IMR-90 (cell line): ENCODE data around the gene AUTS2. TPM values are rescaled to one million over a fixed set of nuclear protein-coding genes. Genes with fewer than 3 reads are reported as not detected.

ENCODE experiments used
- ATAC-seq: fragments of 200-7000 bp; cut with Tn5 transposase; 2 replicates; pipeline ENCODE4 v1.9.1; 2020; ENCODE audit warnings: low read depth, mild to moderate bottlenecking, moderate library complexity
- BruUV-seq: library from RNA; stranded (reverse); fragments of 400-500 nt; replicated peaks from 2 replicates; lab custom pipeline; 2021; lab: Mats Ljungman, UMichigan
- CTCF ChIA-PET: fragments of 300-600 bp; formaldehyde crosslinking; extraction: SDS; loops from one replicate; lab custom pipeline; 2021; ENCODE audit warnings: antibody characterized with exemption; lab: Yijun Ruan, JAX
- POLR2A ChIA-PET: fragments of 300-600 bp; sonication (Branson Sonifier 250); formaldehyde crosslinking; loops from one replicate; lab custom pipeline; 2022; ENCODE audit warnings: antibody characterized with exemption; ENCODE audit not compliant: unreplicated experiment; lab: Charles Lee
- DNase-seq: peaks from one replicate; pipeline ENCODE4 v3.0.0; 2013
- H2AFZ ChIP-seq: replicated peaks from 2 replicates; pipeline ENCODE3; 2013; ENCODE audit warnings: low read length, mild to moderate bottlenecking; ENCODE audit not compliant: poor library complexity
- H2AK5ac ChIP-seq: 2 replicates; pipeline ENCODE4 v1.6.1; 2013; ENCODE audit warnings: low read depth, low read length, inconsistent platforms
- H2AK9ac ChIP-seq: replicated peaks from 2 replicates; pipeline ENCODE3; 2013; ENCODE audit warnings: mild to moderate bottlenecking, low read depth, low read length, moderate library complexity; ENCODE audit not compliant: poor library complexity
- H2BK120ac ChIP-seq: 2 replicates; pipeline ENCODE4 v1.6.1; 2013; ENCODE audit warnings: low read depth, low read length, inconsistent platforms
- H2BK15ac ChIP-seq: 3 replicates; pipeline ENCODE4 v1.6.1; 2013; ENCODE audit warnings: low read depth, low read length, inconsistent platforms
- H2BK20ac ChIP-seq: 2 replicates; pipeline ENCODE4 v1.6.1; 2013; ENCODE audit warnings: low read depth, mild to moderate bottlenecking, inconsistent platforms, low read length, moderate library complexity
- H2BK5ac ChIP-seq: 2 replicates; pipeline ENCODE4 v1.6.1; 2013; ENCODE audit warnings: mild to moderate bottlenecking, low read depth, low read length, inconsistent platforms; ENCODE audit not compliant: poor library complexity, severe bottlenecking
- H3K14ac ChIP-seq: replicated peaks from 2 replicates; pipeline ENCODE4 v1.6.1; 2013; ENCODE audit warnings: low read depth, low read length, inconsistent platforms
- H3K18ac ChIP-seq: 2 replicates; pipeline ENCODE4 v1.6.1; 2013; ENCODE audit warnings: low read depth, low read length, control low read depth
- H3K23ac ChIP-seq: 2 replicates; pipeline ENCODE4 v1.6.1; 2013; ENCODE audit warnings: low read depth, low read length, inconsistent platforms
- H3K27ac ChIP-seq: 2 replicates; pipeline ENCODE4 v1.5.1; 2013; ENCODE audit warnings: mild to moderate bottlenecking, control low read depth, low read length; ENCODE audit not compliant: insufficient read depth
- H3K27me3 ChIP-seq: 2 replicates; pipeline ENCODE4 v1.6.1; 2013; ENCODE audit warnings: low read length; ENCODE audit not compliant: control insufficient read depth, insufficient read depth
- H3K36me3 ChIP-seq: 2 replicates; pipeline ENCODE4 v1.6.1; 2013; ENCODE audit warnings: low read length, mixed read lengths; ENCODE audit not compliant: control insufficient read depth, insufficient read depth
- H3K4ac ChIP-seq: 2 replicates; pipeline ENCODE4 v1.6.1; 2013; ENCODE audit warnings: low read depth, low read length, inconsistent platforms
- H3K4me1 ChIP-seq: 2 replicates; pipeline ENCODE4 v1.6.1; 2013; ENCODE audit warnings: low read length, mixed read lengths; ENCODE audit not compliant: control insufficient read depth, insufficient read depth
- H3K4me2 ChIP-seq: 2 replicates; pipeline ENCODE4 v1.6.1; 2013; ENCODE audit warnings: low read depth, mild to moderate bottlenecking, control low read depth, low read length, moderate library complexity
- H3K4me3 ChIP-seq: 2 replicates; pipeline ENCODE4 v1.5.1; 2013; ENCODE audit warnings: low read depth, mild to moderate bottlenecking, control low read depth, low read length, moderate library complexity; ENCODE audit not compliant: insufficient read depth
- H3K56ac ChIP-seq: 2 replicates; pipeline ENCODE4 v1.6.1; 2013; ENCODE audit warnings: low read length, inconsistent platforms; ENCODE audit not compliant: insufficient read depth; ENCODE audit errors: extremely low read depth
- H3K79me1 ChIP-seq, 2 experiments: 2 replicates each; pipeline ENCODE4 v1.6.1; 2013; ENCODE audit warnings: low read length in 2 of 2, inconsistent platforms in 1 of 2, low read depth in 1 of 2
- H3K9ac ChIP-seq: 2 replicates; pipeline ENCODE4 v1.6.1; 2013; ENCODE audit warnings: low read depth, low read length, control low read depth
- H3K9me1 ChIP-seq: 2 replicates; pipeline ENCODE4 v1.6.1; 2013; ENCODE audit warnings: low read length, inconsistent platforms; ENCODE audit not compliant: insufficient read depth
- H3K9me3 ChIP-seq: 2 replicates; pipeline ENCODE4 v1.6.1; 2013; ENCODE audit warnings: low read length; ENCODE audit not compliant: control insufficient read depth, insufficient read depth
- H4K20me1 ChIP-seq: 2 replicates; pipeline ENCODE4 v1.6.1; 2013; ENCODE audit warnings: low read length, inconsistent platforms; ENCODE audit not compliant: insufficient read depth
- H4K5ac ChIP-seq: 2 replicates; pipeline ENCODE4 v1.6.1; 2013; ENCODE audit warnings: mild to moderate bottlenecking, low read depth, low read length, control low read depth
- H4K8ac ChIP-seq, 2 experiments: 2 replicates each; pipeline ENCODE4 v1.6.1; 2013; ENCODE audit warnings: low read depth in 2 of 2, low read length in 2 of 2, control low read depth in 1 of 2, inconsistent platforms in 1 of 2
- H4K91ac ChIP-seq: 2 replicates; pipeline ENCODE4 v1.6.1; 2013; ENCODE audit warnings: low read depth, low read length, inconsistent platforms; ENCODE audit not compliant: insufficient read depth
- MAZ ChIP-seq: IDR thresholded peaks from 2 replicates; pipeline ENCODE4 v1.6.1; 2012; ENCODE audit warnings: low read depth, mild to moderate bottlenecking, low read length, improper control_type of control experiment, moderate library complexity, borderline replicate concordance
- POLR2A ChIP-seq: IDR thresholded peaks from 2 replicates; pipeline ENCODE4 v1.6.1; 2012; ENCODE audit warnings: mild to moderate bottlenecking, low read depth, low read length
- RAD21 ChIP-seq: IDR thresholded peaks from 2 replicates; pipeline ENCODE4 v1.6.1; 2012; ENCODE audit warnings: low read length, improper control_type of control experiment
- RFX5 ChIP-seq: IDR thresholded peaks from 2 replicates; pipeline ENCODE4 v1.8.0; 2012; ENCODE audit warnings: low read depth, mild to moderate bottlenecking, low read length, moderate library complexity
- WGBS, 2 experiments: methylation state at CpG; one replicate each; pipeline versions ENCODE4 v1.1.5 to v1.1.7; 2013; ENCODE audit warnings: missing lambda C conversion rate in 2 of 2; ENCODE audit not compliant: insufficient read length in 1 of 2; ENCODE audit errors: extremely low coverage in 2 of 2; 5-methylcytosine and 5-hydroxymethylcytosine counted together
- dilution Hi-C: fragments of 300-500 bp; cut with HindIII; formaldehyde crosslinking; loops from one replicate; pipeline ENCODE4 v1.14.3; 2018; ENCODE audit warnings: low sequenced_read_pairs; ENCODE audit not compliant: unreplicated experiment
- in situ Hi-C: fragments of 300-500 bp; cut with MboI; formaldehyde crosslinking; loops from 3 replicates; pipeline ENCODE4 v1.14.3; 2019; ENCODE audit warnings: low sequenced_read_pairs, inconsistent platforms, mixed read lengths
- intact Hi-C: fragments of 100-400 bp; cut with micrococcal nuclease; formaldehyde crosslinking; loops from 2 replicates; pipeline ENCODE4 v1.10.0; 2022
- polyA plus RNA-seq, 3 experiments: library from polyadenylated mRNA; depleted of rRNA; stranded (reverse); fragments of >200 nt; gene quantifications; 2 replicates each; pipeline ENCODE4 v1.2.3, GENCODE V29; 2012; ENCODE audit warnings: low replicate concordance in 1 of 3
- total RNA-seq: library from RNA; depleted of rRNA; stranded (reverse); fragments of >200 nt; gene quantifications from 2 replicates; pipeline ENCODE4 v1.2.3, GENCODE V29; 2012
- TF ChIP-seq, protein P1 (sequence below): conservative IDR thresholded peaks from 2 replicates; pipeline ENCODE4 v1.5.1; 2012; ENCODE audit warnings: mild to moderate bottlenecking, low read depth, low read length, improper control_type of control experiment
- TF ChIP-seq, protein P2 (sequence below): fragments of 150-350 bp; IDR thresholded peaks from 2 replicates; pipeline ENCODE4 v1.6.1; 2017; ENCODE audit warnings: mild to moderate bottlenecking, antibody characterized with exemption, low read length, low read depth

The AUTS2 gene
- total and polyA plus RNA-seq, 2 of the 4 experiments (the other 2 are of a cell fraction), result 0.90 to 3.0 TPM

DNA sequence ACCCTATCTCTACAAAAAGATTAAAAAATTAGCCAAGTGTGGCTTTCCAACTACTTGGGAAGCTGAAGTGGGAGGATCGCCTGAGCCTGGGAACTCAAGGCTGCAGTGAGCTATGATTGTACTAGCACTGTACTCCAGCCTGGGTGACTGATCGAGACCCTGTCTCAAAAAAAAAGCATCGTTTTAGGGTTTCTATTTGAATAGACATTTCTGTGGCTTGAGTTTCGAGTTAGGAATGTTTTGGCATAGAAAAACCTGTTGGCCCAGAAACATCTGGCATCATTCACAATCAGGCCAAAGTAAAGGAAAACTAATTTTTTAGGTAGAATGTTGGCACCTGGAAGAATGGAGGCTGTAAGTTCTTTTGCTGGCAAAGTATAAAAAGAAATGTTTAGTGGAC is 72.4 kb downstream of the AUTS2 start:
- Histone ChIP-seq H2AK5ac (no peak overlapping the region), H3K36me3 (no peaks in the 10 kb centered on the region), H2BK15ac (no peak overlapping the region), H3K4me3 (no peak overlapping the region), H3K79me1 (no peaks in the 10 kb centered on the region), H2AK9ac (no peak overlapping the region), H3K27ac (no peak overlapping the region), H3K27me3 (no peaks in the 10 kb centered on the region), H2AFZ (no peak overlapping the region), H3K4ac (no peak overlapping the region), H3K4me1 (no peaks in the 10 kb centered on the region), H3K23ac (no peak overlapping the region), H2BK120ac (no peak overlapping the region), H3K9me3 (no peaks in the 10 kb centered on the region), H4K8ac (no peak overlapping the region), H2BK20ac (no peak overlapping the region), H3K4me2 (no peak overlapping the region), H3K9ac (no peak overlapping the region), H4K91ac (no peak overlapping the region), H3K9me1 (no peaks in the 10 kb centered on the region), H4K5ac (no peak overlapping the region), H4K20me1 (no peaks in the 10 kb centered on the region), H3K18ac (no peak overlapping the region), H2BK5ac (no peak overlapping the region), H3K14ac (no peak overlapping the region), H3K56ac (no peak overlapping the region)
- no peak for ATAC-seq
- TF ChIP-seq RAD21 (no peak), MAZ (no peak), POLR2A (no peak), RFX5 (no peak)
- TF ChIP-seq, protein P1, sequence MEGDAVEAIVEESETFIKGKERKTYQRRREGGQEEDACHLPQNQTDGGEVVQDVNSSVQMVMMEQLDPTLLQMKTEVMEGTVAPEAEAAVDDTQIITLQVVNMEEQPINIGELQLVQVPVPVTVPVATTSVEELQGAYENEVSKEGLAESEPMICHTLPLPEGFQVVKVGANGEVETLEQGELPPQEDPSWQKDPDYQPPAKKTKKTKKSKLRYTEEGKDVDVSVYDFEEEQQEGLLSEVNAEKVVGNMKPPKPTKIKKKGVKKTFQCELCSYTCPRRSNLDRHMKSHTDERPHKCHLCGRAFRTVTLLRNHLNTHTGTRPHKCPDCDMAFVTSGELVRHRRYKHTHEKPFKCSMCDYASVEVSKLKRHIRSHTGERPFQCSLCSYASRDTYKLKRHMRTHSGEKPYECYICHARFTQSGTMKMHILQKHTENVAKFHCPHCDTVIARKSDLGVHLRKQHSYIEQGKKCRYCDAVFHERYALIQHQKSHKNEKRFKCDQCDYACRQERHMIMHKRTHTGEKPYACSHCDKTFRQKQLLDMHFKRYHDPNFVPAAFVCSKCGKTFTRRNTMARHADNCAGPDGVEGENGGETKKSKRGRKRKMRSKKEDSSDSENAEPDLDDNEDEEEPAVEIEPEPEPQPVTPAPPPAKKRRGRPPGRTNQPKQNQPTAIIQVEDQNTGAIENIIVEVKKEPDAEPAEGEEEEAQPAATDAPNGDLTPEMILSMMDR, result no peak
- TF ChIP-seq, protein P2, sequence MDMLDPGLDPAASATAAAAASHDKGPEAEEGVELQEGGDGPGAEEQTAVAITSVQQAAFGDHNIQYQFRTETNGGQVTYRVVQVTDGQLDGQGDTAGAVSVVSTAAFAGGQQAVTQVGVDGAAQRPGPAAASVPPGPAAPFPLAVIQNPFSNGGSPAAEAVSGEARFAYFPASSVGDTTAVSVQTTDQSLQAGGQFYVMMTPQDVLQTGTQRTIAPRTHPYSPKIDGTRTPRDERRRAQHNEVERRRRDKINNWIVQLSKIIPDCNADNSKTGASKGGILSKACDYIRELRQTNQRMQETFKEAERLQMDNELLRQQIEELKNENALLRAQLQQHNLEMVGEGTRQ, result no peak
- dilution Hi-C loops (no loop called here), intact Hi-C loops (no loop called here), in situ Hi-C loops (no loop called here)
- 71% methylated on average over 1 of the region's 4 CpGs; no CpG with 5 or more reads in 1 of the 2 experiments for WGBS, 2 experiments
- ChIA-PET POLR2A (no interaction called here), CTCF (no interaction called here)
- DNase-seq, result no peak
- no TSS peak for BruUV-seq
